Measurements from ENCODE around the gene HSD17B8.

Gene HSD17B8

GRCh38 chr6:33204415-33205190 is at the start of gene HSD17B8:
HSD17B8 (plus strand) TSS chr6:33204655; CDS start chr6:33204669, 14 bp downstream.
- H3K4me3 ChIP-seq (ENCODE audit: low read depth, low read length): peak within 1 kb of the TSS; percentile 73

- no peak overlapping the region for H3K4me3 ChIP-seq (ENCODE audit: low read depth, low read length)
Measured at GRCh38 chr6:33156561-33156960, 47.9 kb upstream of the HSD17B8 start.

- H3K4me3 ChIP-seq (ENCODE audit: low read depth, low read length): no peak overlapping the region
Measured at GRCh38 chr6:33156964-33157363, 47.5 kb upstream of the HSD17B8 start.

GRCh38 chr6:33160096-33160495 is 44.4 kb upstream of the HSD17B8 start:
- no peak overlapping the region for H3K4me3 ChIP-seq (ENCODE audit: low read depth, low read length)

- H3K4me3 ChIP-seq (ENCODE audit: low read depth, low read length): no peak overlapping the region
Measured at GRCh38 chr6:33160728-33161344, 43.6 kb upstream of the HSD17B8 start.

GRCh38 chr6:33161354-33162331 is 42.8 kb upstream of the HSD17B8 start:
- H3K4me3 ChIP-seq (ENCODE audit: low read depth, low read length): peak overlapping the region; percentile 41

- no peak overlapping the region for H3K4me3 ChIP-seq (ENCODE audit: low read depth, low read length)
Measured at GRCh38 chr6:33163540-33163939, 40.9 kb upstream of the HSD17B8 start.

GRCh38 chr6:33164176-33164575 is 40.3 kb upstream of the HSD17B8 start:
- H3K4me3 ChIP-seq (ENCODE audit: low read depth, low read length): no peak overlapping the region

- no peak overlapping the region for H3K4me3 ChIP-seq (ENCODE audit: low read depth, low read length)
Measured at GRCh38 chr6:33164665-33165373, 39.6 kb upstream of the HSD17B8 start.

- H3K4me3 ChIP-seq (ENCODE audit: low read depth, low read length): no peak overlapping the region
Measured at GRCh38 chr6:33165581-33166258, 38.7 kb upstream of the HSD17B8 start.

- no peak overlapping the region for H3K4me3 ChIP-seq (ENCODE audit: low read depth, low read length)
Measured at GRCh38 chr6:33166363-33166762, 38.1 kb upstream of the HSD17B8 start.

GRCh38 chr6:33166811-33167210 is 37.6 kb upstream of the HSD17B8 start:
- no peak overlapping the region for H3K4me3 ChIP-seq (ENCODE audit: low read depth, low read length)

GRCh38 chr6:33167374-33168283 is 36.8 kb upstream of the HSD17B8 start:
- H3K4me3 ChIP-seq (ENCODE audit: low read depth, low read length): no peak overlapping the region

GRCh38 chr6:33168284-33168601 is 36.2 kb upstream of the HSD17B8 start:
- no peak overlapping the region for H3K4me3 ChIP-seq (ENCODE audit: low read depth, low read length)

GRCh38 chr6:33168639-33169038 is 35.8 kb upstream of the HSD17B8 start:
- no peak overlapping the region for H3K4me3 ChIP-seq (ENCODE audit: low read depth, low read length)

GRCh38 chr6:33169291-33170175 is 34.9 kb upstream of the HSD17B8 start:
- no peak overlapping the region for H3K4me3 ChIP-seq (ENCODE audit: low read depth, low read length)

- no peak overlapping the region for H3K4me3 ChIP-seq (ENCODE audit: low read depth, low read length)
Measured at GRCh38 chr6:33170176-33171015, 34.1 kb upstream of the HSD17B8 start.
